HG03097 (cell line): ENCODE measurements around the gene LRRC41.
"Not testable (repeated sequence)": the region's sequence is repeated elsewhere in the genome, so short reads cannot be mapped to it uniquely, and the experiment has no call there.

Source experiments
- ATAC-seq: cut with Tn5 transposase; IDR thresholded peaks from one replicate; pipeline ENCODE4 v1.9.1; 2021; ENCODE audit not compliant: unreplicated experiment, low FRiP score

Gene LRRC41

GRCh38 chr1:46303038-46303871 is at the start of gene LRRC41, which contains the start of gene UQCRH:
Gene LRRC41, minus strand, starts transcription at chr1:46303616. Its CDS starts 294 bp downstream, at chr1:46303322.
Gene UQCRH, plus strand, starts transcription at chr1:46303698. Its CDS starts 69 bp downstream, at chr1:46303767.
- ATAC-seq, result peak; percentile 73

- ATAC-seq, result no peak
Measured at GRCh38 chr1:46352363-46352762, 48.9 kb upstream of the LRRC41 start.

- no peak for ATAC-seq
Measured at GRCh38 chr1:46345281-46345680, 41.9 kb upstream of the LRRC41 start.

GRCh38 chr1:46344481-46344880 is 41.1 kb upstream of the LRRC41 start:
- no peak for ATAC-seq

- no peak for ATAC-seq
Measured at GRCh38 chr1:46343705-46344104, 40.3 kb upstream of the LRRC41 start.

- ATAC-seq, result no peak
Measured at GRCh38 chr1:46343351-46343695, 39.9 kb upstream of the LRRC41 start.

- no peak for ATAC-seq
Measured at GRCh38 chr1:46342677-46343350, 39.4 kb upstream of the LRRC41 start.

- ATAC-seq, result no peak
Measured at GRCh38 chr1:46342084-46342656, 38.8 kb upstream of the LRRC41 start.

- ATAC-seq, result no peak
Measured at GRCh38 chr1:46341222-46342083, 38.0 kb upstream of the LRRC41 start.

GRCh38 chr1:46340404-46341221 is 37.2 kb upstream of the LRRC41 start, which contains the start of gene NSUN4:
Gene NSUN4, plus strand, starts transcription at chr1:46340807. Its CDS starts 20 bp downstream, at chr1:46340827.
- ATAC-seq, result peak; percentile 77

- not testable (repeated sequence) for ATAC-seq
Measured at GRCh38 chr1:46337409-46337808, 34.0 kb upstream of the LRRC41 start.

- no peak for ATAC-seq
Measured at GRCh38 chr1:46335081-46335480, 31.7 kb upstream of the LRRC41 start.

- no peak for ATAC-seq
Measured at GRCh38 chr1:46334030-46334384, 30.6 kb upstream of the LRRC41 start.

GRCh38 chr1:46333300-46334029 is 30.0 kb upstream of the LRRC41 start:
- peak; percentile 41 for ATAC-seq

GRCh38 chr1:46331786-46332540 is 28.5 kb upstream of the LRRC41 start:
- not testable (repeated sequence) for ATAC-seq

- ATAC-seq, result not testable (repeated sequence)
Measured at GRCh38 chr1:46330381-46330780, 27.0 kb upstream of the LRRC41 start.

- ATAC-seq, result not testable (repeated sequence)
Measured at GRCh38 chr1:46329807-46330206, 26.4 kb upstream of the LRRC41 start.

GRCh38 chr1:46328182-46328581 is 24.8 kb upstream of the LRRC41 start:
- ATAC-seq, result not testable (repeated sequence)
